Limb (tissue), 2 donors: ENCODE results near the gene ACAA1.

Experiments
- DNase-seq, 2 donors: peaks; one replicate each; pipeline ENCODE4 v3.0.0-alpha.2; 2016; ENCODE audit errors: extremely low spot score in 2 of 2

The ACAA1 gene

GRCh38 chr3:38154625-38155255 is 17.8 kb upstream of the ACAA1 start:
- no peak for DNase-seq

DNA sequence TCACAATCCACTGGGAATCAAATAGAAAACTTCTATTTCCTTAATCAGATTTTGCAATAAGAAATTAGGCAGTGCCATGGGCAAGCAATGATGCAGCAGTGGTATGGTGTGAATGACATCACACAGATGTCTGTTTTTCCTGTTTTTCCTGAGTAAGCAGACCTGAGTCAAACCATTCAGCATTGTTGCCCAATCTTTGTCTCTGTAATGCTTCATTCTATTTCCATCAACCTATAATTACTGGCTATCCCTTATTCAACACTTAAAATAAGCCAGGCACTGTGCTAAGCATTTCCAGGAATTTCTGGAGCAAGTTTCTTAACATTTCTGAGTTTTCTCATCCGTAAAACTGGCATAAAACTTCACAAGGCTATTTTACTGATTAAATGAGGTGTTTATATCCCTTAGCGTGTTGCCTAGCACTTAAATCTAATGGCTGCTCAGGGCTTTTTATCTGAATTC is 17.1 kb upstream of the ACAA1 start:
- no peak for DNase-seq

- DNase-seq = no peak
Observed at GRCh38 chr3:38153221-38153620, 16.3 kb upstream of the ACAA1 start.

GRCh38 chr3:38152609-38153008 is 15.7 kb upstream of the ACAA1 start:
- DNase-seq = no peak

GRCh38 chr3:38151667-38152265 is 14.8 kb upstream of the ACAA1 start:
- DNase-seq = no peak

GRCh38 chr3:38150780-38151528 is 14.0 kb upstream of the ACAA1 start:
- no peak for DNase-seq

- no peak for DNase-seq
Observed at GRCh38 chr3:38149708-38150107, 12.8 kb upstream of the ACAA1 start.

- no peak for DNase-seq
Observed at GRCh38 chr3:38148311-38148882, 11.5 kb upstream of the ACAA1 start.

GRCh38 chr3:38147421-38147820 is 10.5 kb upstream of the ACAA1 start:
- no peak for DNase-seq

DNA sequence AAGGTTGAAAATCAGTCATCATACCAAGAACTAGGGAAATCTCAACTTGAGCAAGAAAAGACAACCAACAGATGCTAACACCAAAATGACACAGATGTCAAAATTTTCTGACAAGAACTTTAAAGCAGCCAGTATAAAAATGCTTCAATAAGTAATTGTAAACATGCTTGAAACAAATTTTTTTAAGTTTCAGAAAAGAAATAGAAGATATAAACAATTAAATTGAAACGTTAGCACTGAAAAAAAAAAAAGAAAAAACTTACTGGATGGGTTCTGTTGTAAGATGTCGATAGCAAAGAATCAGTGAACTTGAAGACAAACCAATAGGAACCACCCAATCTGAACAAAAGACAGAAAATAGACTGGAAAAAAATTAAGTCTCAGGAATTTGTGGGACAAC is 9.6 kb upstream of the ACAA1 start:
- no peak for DNase-seq

DNA sequence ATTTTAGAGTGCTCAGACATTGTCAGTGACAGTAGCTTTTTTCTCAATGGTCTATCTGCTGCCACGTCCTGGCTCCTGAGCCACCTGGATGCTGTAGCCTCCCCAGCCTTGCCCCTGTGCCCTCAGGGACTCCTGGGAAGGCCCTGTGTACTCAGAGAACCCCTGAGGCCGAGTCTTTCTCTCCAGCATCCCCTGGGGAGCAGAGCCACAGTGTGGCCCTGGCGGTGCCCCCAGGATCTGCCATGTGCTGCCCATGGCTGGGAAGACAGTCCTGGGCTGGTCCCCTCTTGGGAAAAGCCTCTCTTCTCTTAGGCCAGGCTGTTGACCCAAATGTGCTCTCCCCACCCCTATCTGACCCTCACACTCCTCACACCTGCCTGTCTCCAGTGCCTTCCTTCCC is 6.6 kb upstream of the ACAA1 start:
- no peak for DNase-seq

DNA sequence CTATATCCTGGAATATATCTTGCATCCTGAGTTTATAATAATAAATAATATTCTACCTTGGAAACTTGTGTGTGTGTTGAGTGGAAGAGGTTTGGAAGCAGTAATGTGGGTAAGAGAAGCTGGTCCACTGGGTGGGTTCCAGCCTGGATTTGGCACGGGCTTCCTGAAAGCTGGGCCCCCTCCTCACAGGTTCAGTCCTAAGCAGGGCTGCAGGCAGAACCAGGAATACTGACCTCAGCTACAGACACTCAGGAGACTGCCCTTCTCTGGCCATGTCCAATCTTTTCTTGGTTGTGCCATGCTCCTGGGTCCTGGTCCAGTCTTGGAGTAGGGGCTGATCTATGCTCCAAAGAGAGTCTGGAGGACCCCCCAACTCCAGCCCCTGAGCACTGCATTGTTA is 6.0 kb upstream of the ACAA1 start:
- DNase-seq = no peak

GRCh38 chr3:38141952-38142273 is 5.0 kb upstream of the ACAA1 start:
- no peak for DNase-seq

DNA sequence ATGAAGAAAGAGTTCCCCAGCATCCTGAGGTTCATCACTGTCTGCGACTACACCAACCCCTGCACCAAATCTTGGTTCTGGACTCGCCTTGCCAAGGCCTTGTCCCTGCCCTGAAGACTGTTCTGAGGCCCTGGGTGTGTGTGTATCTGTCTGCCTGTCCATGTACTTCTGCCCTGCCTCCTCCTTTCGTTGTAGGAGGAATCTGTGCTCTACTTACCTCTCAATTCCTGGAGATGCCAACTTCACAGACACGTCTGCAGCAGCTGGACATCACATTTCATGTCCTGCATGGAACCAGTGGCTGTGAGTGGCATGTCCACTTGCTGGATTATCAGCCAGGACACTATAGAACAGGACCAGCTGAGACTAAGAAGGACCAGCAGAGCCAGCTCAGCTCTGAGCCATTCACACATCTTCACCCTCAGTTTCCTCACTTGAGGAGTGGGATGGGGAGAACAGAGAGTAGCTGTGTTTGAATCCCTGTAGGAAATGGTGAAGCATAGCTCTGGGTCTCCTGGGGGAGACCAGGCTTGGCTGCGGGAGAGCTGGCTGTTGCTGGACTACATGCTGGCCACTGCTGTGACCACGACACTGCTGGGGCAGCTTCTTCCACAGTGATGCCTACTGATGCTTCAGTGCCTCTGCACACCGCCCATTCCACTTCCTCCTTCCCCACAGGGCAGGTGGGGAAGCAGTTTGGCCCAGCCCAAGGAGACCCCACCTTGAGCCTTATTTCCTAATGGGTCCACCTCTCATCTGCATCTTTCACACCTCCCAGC is 4.4 kb upstream of the ACAA1 start:
- DNase-seq = no peak

DNA sequence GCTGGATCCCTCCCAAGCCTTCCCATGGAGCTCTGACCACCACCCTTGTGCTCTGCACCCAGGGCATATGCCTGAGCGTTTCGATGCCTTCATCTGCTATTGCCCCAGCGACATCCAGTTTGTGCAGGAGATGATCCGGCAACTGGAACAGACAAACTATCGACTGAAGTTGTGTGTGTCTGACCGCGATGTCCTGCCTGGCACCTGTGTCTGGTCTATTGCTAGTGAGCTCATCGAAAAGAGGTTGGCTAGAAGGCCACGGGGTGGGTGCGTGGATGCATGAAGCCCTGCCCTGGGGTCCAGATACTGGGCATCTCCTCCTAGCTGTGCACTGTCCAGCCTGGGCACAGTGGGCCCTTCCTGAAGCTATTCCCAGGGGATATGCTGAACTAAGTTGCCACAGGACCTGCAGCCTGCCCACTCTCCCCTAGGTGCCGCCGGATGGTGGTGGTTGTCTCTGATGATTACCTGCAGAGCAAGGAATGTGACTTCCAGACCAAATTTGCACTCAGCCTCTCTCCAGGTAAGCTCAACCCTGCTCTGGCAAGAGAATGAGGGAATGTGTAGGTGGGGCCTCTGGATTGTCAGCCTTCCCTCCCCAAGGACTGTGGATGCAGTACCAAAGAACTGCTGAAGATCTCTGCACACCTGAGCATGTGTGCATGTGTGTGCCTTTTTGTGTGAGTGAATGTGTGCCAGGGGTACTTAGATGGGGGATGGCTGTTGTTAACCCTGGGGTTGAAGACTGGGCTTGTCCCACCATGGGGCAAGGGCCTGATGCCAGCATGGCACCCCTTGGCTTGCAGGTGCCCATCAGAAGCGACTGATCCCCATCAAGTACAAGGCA is 3.6 kb upstream of the ACAA1 start:
- DNase-seq = no peak

DNA sequence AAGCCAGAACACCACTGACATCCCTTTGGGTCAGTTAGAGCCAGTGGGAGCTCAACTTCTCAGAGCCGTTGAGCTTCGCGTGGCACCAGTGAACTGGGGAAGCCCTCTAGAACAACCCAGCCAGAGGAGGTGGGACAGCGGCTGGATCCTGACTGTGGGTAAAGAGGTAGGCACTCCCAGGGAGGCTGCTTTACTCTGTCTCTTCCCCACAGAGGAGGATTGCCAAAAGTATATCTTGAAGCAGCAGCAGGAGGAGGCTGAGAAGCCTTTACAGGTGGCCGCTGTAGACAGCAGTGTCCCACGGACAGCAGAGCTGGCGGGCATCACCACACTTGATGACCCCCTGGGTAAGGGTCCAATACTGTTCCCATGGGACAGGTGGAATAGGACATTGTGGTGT is 2.7 kb upstream of the ACAA1 start:
- no peak for DNase-seq

- no peak for DNase-seq
Observed at GRCh38 chr3:38139191-38139590, 2.3 kb upstream of the ACAA1 start.

GRCh38 chr3:38138349-38139190 is 1.6 kb upstream of the ACAA1 start, which contains the start of gene MYD88:
TSS of gene MYD88 (plus strand) at chr3:38138661. CDS start at chr3:38138701, 40 bp downstream.
- DNase-seq = peak; percentile 49 to 79

- DNase-seq = peak in 1 of 2 donors; percentile 57
Observed at GRCh38 chr3:38137615-38138348, 855 bp upstream of the ACAA1 start.
